ENCODE results near the gene HSP90B1.

Gene HSP90B1

GRCh38 chr12:103901518-103902173 lies 28.6 kb upstream of the HSP90B1 start:
- TF ChIP-seq TAF1 (IDR thresholded peaks at IDR 0.05; ENCODE audit: borderline replicate concordance, insufficient read depth, low read length) (no peak), REST (IDR thresholded peaks at IDR 0.05; ENCODE audit: insufficient read depth in 1 of 2, low read depth in 2 of 2, low read length in 2 of 2) (no peak), SIN3A (IDR thresholded peaks at IDR 0.05; ENCODE audit: borderline replicate concordance, insufficient read depth, low read length) (no peak), FOXP2 (optimal IDR thresholded peaks at IDR 0.05; ENCODE audit: borderline replicate concordance, extremely low read depth, extremely low read length, insufficient read depth) (no peak), POLR2AphosphoS5 (IDR thresholded peaks at IDR 0.05; ENCODE audit: low read depth, low read length) (no peak)

- TF ChIP-seq POLR2AphosphoS5 (IDR thresholded peaks at IDR 0.05; ENCODE audit: low read depth, low read length) (no peak), FOXP2 (optimal IDR thresholded peaks at IDR 0.05; ENCODE audit: borderline replicate concordance, extremely low read depth, extremely low read length, insufficient read depth) (no peak), TAF1 (IDR thresholded peaks at IDR 0.05; ENCODE audit: borderline replicate concordance, insufficient read depth, low read length) (no peak), REST (IDR thresholded peaks at IDR 0.05; ENCODE audit: insufficient read depth in 1 of 2, low read depth in 2 of 2, low read length in 2 of 2) (no peak), SIN3A (IDR thresholded peaks at IDR 0.05; ENCODE audit: borderline replicate concordance, insufficient read depth, low read length) (no peak)
Measured at GRCh38 chr12:103903993-103904392, 26.2 kb upstream of the HSP90B1 start.

GRCh38 chr12:103905730-103906349 lies 24.4 kb upstream of the HSP90B1 start:
- TF ChIP-seq SIN3A (IDR thresholded peaks at IDR 0.05; ENCODE audit: borderline replicate concordance, insufficient read depth, low read length), result no peak
- TF ChIP-seq FOXP2 (optimal IDR thresholded peaks at IDR 0.05; ENCODE audit: borderline replicate concordance, extremely low read depth, extremely low read length, insufficient read depth), result no peak
- no peak for TF ChIP-seq REST (IDR thresholded peaks at IDR 0.05; ENCODE audit: insufficient read depth in 1 of 2, low read depth in 2 of 2, low read length in 2 of 2)
- no peak for TF ChIP-seq POLR2AphosphoS5 (IDR thresholded peaks at IDR 0.05; ENCODE audit: low read depth, low read length)
- no peak for TF ChIP-seq TAF1 (IDR thresholded peaks at IDR 0.05; ENCODE audit: borderline replicate concordance, insufficient read depth, low read length)

GRCh38 chr12:103908246-103908541 lies 22.0 kb upstream of the HSP90B1 start:
- TF ChIP-seq SIN3A (IDR thresholded peaks at IDR 0.05; ENCODE audit: borderline replicate concordance, insufficient read depth, low read length), result no peak
- TF ChIP-seq TAF1 (IDR thresholded peaks at IDR 0.05; ENCODE audit: borderline replicate concordance, insufficient read depth, low read length), result no peak
- TF ChIP-seq POLR2AphosphoS5 (IDR thresholded peaks at IDR 0.05; ENCODE audit: low read depth, low read length), result no peak

GRCh38 chr12:103908877-103909276 lies 21.3 kb upstream of the HSP90B1 start:
- no peak for TF ChIP-seq REST (IDR thresholded peaks at IDR 0.05; ENCODE audit: insufficient read depth in 1 of 2, low read depth in 2 of 2, low read length in 2 of 2)
- no peak for TF ChIP-seq TAF1 (IDR thresholded peaks at IDR 0.05; ENCODE audit: borderline replicate concordance, insufficient read depth, low read length)
- TF ChIP-seq SIN3A (IDR thresholded peaks at IDR 0.05; ENCODE audit: borderline replicate concordance, insufficient read depth, low read length), result no peak
- no peak for TF ChIP-seq FOXP2 (optimal IDR thresholded peaks at IDR 0.05; ENCODE audit: borderline replicate concordance, extremely low read depth, extremely low read length, insufficient read depth)
- no peak for TF ChIP-seq POLR2AphosphoS5 (IDR thresholded peaks at IDR 0.05; ENCODE audit: low read depth, low read length)
